Mesendoderm (in vitro differentiated cells): Measurements from ENCODE around the gene C1QTNF4.

ENCODE experiments used
- DNase-seq: peaks from one replicate; pipeline ENCODE4 v3.0.0; 2013
- H2AK5ac ChIP-seq: 2 replicates; pipeline ENCODE4 v1.6.1; 2013; ENCODE audit warnings: low read length, inconsistent platforms
- H2BK120ac ChIP-seq: 2 replicates; pipeline ENCODE4 v1.6.1; 2013; ENCODE audit warnings: low read depth, mild to moderate bottlenecking, low read length, moderate library complexity, mixed read lengths
- H2BK15ac ChIP-seq: replicated peaks from 2 replicates; pipeline ENCODE4 v1.6.1; 2013; ENCODE audit warnings: low read depth, mild to moderate bottlenecking, moderate library complexity
- H2BK5ac ChIP-seq: 2 replicates; pipeline ENCODE4 v1.6.1; 2013; ENCODE audit warnings: low read length, inconsistent platforms
- H3K18ac ChIP-seq: 2 replicates; pipeline ENCODE4 v1.6.1; 2013; ENCODE audit warnings: mild to moderate bottlenecking, low read length, mixed read lengths
- H3K23ac ChIP-seq: one replicate; pipeline ENCODE4 v1.6.1; 2013; ENCODE audit warnings: low read length
- H3K27ac ChIP-seq: 2 replicates; pipeline ENCODE4 v1.5.1; 2013; ENCODE audit warnings: low read depth, mild to moderate bottlenecking, inconsistent platforms, low read length, moderate library complexity
- H3K27me3 ChIP-seq: 2 replicates; pipeline ENCODE4 v1.6.1; 2013; ENCODE audit warnings: low read length, control low read depth, mild to moderate bottlenecking, inconsistent platforms; ENCODE audit not compliant: insufficient read depth, poor library complexity
- H3K36me3 ChIP-seq: 2 replicates; pipeline ENCODE4 v1.6.1; 2013; ENCODE audit warnings: low read length, inconsistent platforms; ENCODE audit not compliant: control insufficient read depth, insufficient read depth
- H3K4ac ChIP-seq: one replicate; pipeline ENCODE4 v1.6.1; 2013; ENCODE audit warnings: low read depth, mild to moderate bottlenecking, low read length, moderate library complexity
- H3K4me1 ChIP-seq: 2 replicates; pipeline ENCODE4 v1.6.1; 2013; ENCODE audit warnings: low read depth, low read length, inconsistent platforms; ENCODE audit not compliant: control insufficient read depth
- H3K4me2 ChIP-seq: 2 replicates; pipeline ENCODE4 v1.6.1; 2013; ENCODE audit warnings: low read length
- H3K4me3 ChIP-seq: 2 replicates; pipeline ENCODE4 v1.5.1; 2013; ENCODE audit warnings: mild to moderate bottlenecking, low read length
- H3K56ac ChIP-seq: one replicate; pipeline ENCODE4 v1.6.1; 2013; ENCODE audit warnings: low read length
- H3K79me1 ChIP-seq: 2 replicates; pipeline ENCODE4 v1.6.1; 2013; ENCODE audit warnings: low read length, inconsistent platforms
- H3K79me2 ChIP-seq: 2 replicates; pipeline ENCODE4 v1.6.1; 2013; ENCODE audit warnings: mild to moderate bottlenecking, low read length; ENCODE audit not compliant: control insufficient read depth, insufficient read depth
- H3K9ac ChIP-seq: 2 replicates; pipeline ENCODE4 v1.6.1; 2013; ENCODE audit warnings: low read length, inconsistent platforms
- H4K5ac ChIP-seq: one replicate; pipeline ENCODE4 v1.6.1; 2013; ENCODE audit warnings: low read length
- H4K8ac ChIP-seq: one replicate; pipeline ENCODE4 v1.6.1; 2013; ENCODE audit warnings: low read depth, mild to moderate bottlenecking, control low read depth, low read length, moderate library complexity
- WGBS: extraction: QIAGEN DNeasy Blood & Tissue Kit; methylation state at CpG from one replicate; pipeline ENCODE4 v1.1.7; 2013; ENCODE audit warnings: low lambda C conversion rate, missing lambda C conversion rate; ENCODE audit not compliant: insufficient coverage; ENCODE audit errors: extremely low coverage; 5-methylcytosine and 5-hydroxymethylcytosine counted together

C1QTNF4 gene

GRCh38 chr11:47592251-47592650 lies 2.0 kb downstream of the C1QTNF4 start:
- no peak overlapping the region for H3K56ac ChIP-seq
- no peak overlapping the region for H4K8ac ChIP-seq
- H2AK5ac ChIP-seq, result no peak overlapping the region
- no peaks in the 10 kb centered on the region for H3K36me3 ChIP-seq
- no peak overlapping the region for H3K27ac ChIP-seq
- no peak overlapping the region for H2BK5ac ChIP-seq
- no peak overlapping the region for H3K4ac ChIP-seq
- peaks cover 2% of the 10 kb centered on the region for H3K4me1 ChIP-seq
- H3K79me1 ChIP-seq, result no peaks in the 10 kb centered on the region
- no peak overlapping the region for H3K4me2 ChIP-seq
- H3K18ac ChIP-seq, result no peak overlapping the region
- no peak overlapping the region for H4K5ac ChIP-seq
- H2BK120ac ChIP-seq, result no peak overlapping the region
- H2BK15ac ChIP-seq, result no peak overlapping the region
- no peak overlapping the region for H3K23ac ChIP-seq
- peaks cover 16% of the 10 kb centered on the region for H3K27me3 ChIP-seq
- H3K79me2 ChIP-seq, result no peaks in the 10 kb centered on the region
- no CpG with 5 or more reads among the region's 4 CpGs for WGBS
- H3K4me3 ChIP-seq, result no peak overlapping the region
- no peak for DNase-seq
- no peak overlapping the region for H3K9ac ChIP-seq

GRCh38 chr11:47591764-47592163 lies 2.4 kb downstream of the C1QTNF4 start:
- Histone ChIP-seq H3K27ac (no peak overlapping the region), H3K23ac (peak overlapping the region; percentile 80), H3K18ac (no peak overlapping the region), H3K36me3 (no peaks in the 10 kb centered on the region), H2BK5ac (no peak overlapping the region), H3K9ac (peak overlapping the region; percentile 21), H4K5ac (no peak overlapping the region), H3K4me2 (no peak overlapping the region), H4K8ac (no peak overlapping the region), H2BK120ac (no peak overlapping the region), H3K79me2 (no peaks in the 10 kb centered on the region), H3K56ac (peak overlapping the region; percentile 1), H2AK5ac (no peak overlapping the region), H3K27me3 (peaks cover 16% of the 10 kb centered on the region), H3K4me3 (no peak overlapping the region), H3K79me1 (no peaks in the 10 kb centered on the region), H2BK15ac (no peak overlapping the region), H3K4me1 (peaks cover 2% of the 10 kb centered on the region), H3K4ac (no peak overlapping the region)
- peak; percentile 36 for DNase-seq
- no CpG with 5 or more reads among the region's 7 CpGs for WGBS

- H2AK5ac ChIP-seq, result no peak overlapping the region
- no CpG with 5 or more reads among the region's 122 CpGs for WGBS
- H3K56ac ChIP-seq, result no peak overlapping the region
Measured at GRCh38 chr11:47589977-47590861, 4.0 kb downstream of the C1QTNF4 start.

GRCh38 chr11:47589584-47589976 lies 4.6 kb downstream of the C1QTNF4 start:
- H3K79me2 ChIP-seq, result no peaks in the 10 kb centered on the region
- H3K56ac ChIP-seq, result no peak overlapping the region
- H2BK120ac ChIP-seq, result no peak overlapping the region
- no peak overlapping the region for H2BK5ac ChIP-seq
- H3K9ac ChIP-seq, result no peak overlapping the region
- DNase-seq, result no peak
- H2AK5ac ChIP-seq, result no peak overlapping the region
- no peak overlapping the region for H4K8ac ChIP-seq
- no peaks in the 10 kb centered on the region for H3K79me1 ChIP-seq
- WGBS, result no CpG with 5 or more reads among the region's 51 CpGs
- no peak overlapping the region for H3K23ac ChIP-seq
- no peak overlapping the region for H3K27ac ChIP-seq
- no peaks in the 10 kb centered on the region for H3K36me3 ChIP-seq
- peaks cover 2% of the 10 kb centered on the region for H3K4me1 ChIP-seq
- no peak overlapping the region for H3K18ac ChIP-seq
- H3K4ac ChIP-seq, result no peak overlapping the region
- H3K27me3 ChIP-seq, result peaks cover 16% of the 10 kb centered on the region
- no peak overlapping the region for H4K5ac ChIP-seq
- no peak overlapping the region for H3K4me3 ChIP-seq
- no peak overlapping the region for H2BK15ac ChIP-seq
- no peak overlapping the region for H3K4me2 ChIP-seq

More at GRCh38 chr11:47589977-47590861, 4.0 kb downstream of the C1QTNF4 start:
- H3K79me1 ChIP-seq, result no peaks in the 10 kb centered on the region
- H3K18ac ChIP-seq, result no peak overlapping the region
- no peak overlapping the region for H2BK5ac ChIP-seq
- H3K27ac ChIP-seq, result no peak overlapping the region
- no peak for DNase-seq
- H3K23ac ChIP-seq, result no peak overlapping the region
- H3K4me2 ChIP-seq, result no peak overlapping the region
- no peaks in the 10 kb centered on the region for H3K79me2 ChIP-seq
- no peaks in the 10 kb centered on the region for H3K36me3 ChIP-seq
- H3K4me1 ChIP-seq, result peaks cover 2% of the 10 kb centered on the region
- H3K27me3 ChIP-seq, result peaks cover 16% of the 10 kb centered on the region
- H2BK120ac ChIP-seq, result no peak overlapping the region
- H3K9ac ChIP-seq, result no peak overlapping the region
- no peak overlapping the region for H2BK15ac ChIP-seq
- no peak overlapping the region for H4K5ac ChIP-seq
- no peak overlapping the region for H4K8ac ChIP-seq
- H3K4me3 ChIP-seq, result no peak overlapping the region
- H3K4ac ChIP-seq, result no peak overlapping the region

GRCh38 chr11:47589118-47589517 lies 5.1 kb downstream of the C1QTNF4 start:
- Histone ChIP-seq H2BK15ac (no peak overlapping the region), H3K56ac (no peak overlapping the region), H3K23ac (no peak overlapping the region), H2BK120ac (no peak overlapping the region), H3K4me1 (peaks cover 2% of the 10 kb centered on the region), H3K9ac (no peak overlapping the region), H3K4me3 (no peak overlapping the region), H3K79me1 (no peaks in the 10 kb centered on the region), H3K18ac (no peak overlapping the region), H2BK5ac (no peak overlapping the region), H4K5ac (no peak overlapping the region), H3K4me2 (no peak overlapping the region), H3K27me3 (peaks cover 16% of the 10 kb centered on the region), H2AK5ac (no peak overlapping the region), H3K4ac (no peak overlapping the region), H3K27ac (no peak overlapping the region), H3K79me2 (no peaks in the 10 kb centered on the region), H3K36me3 (no peaks in the 10 kb centered on the region), H4K8ac (no peak overlapping the region)
- no CpG with 5 or more reads among the region's 11 CpGs for WGBS
- no peak for DNase-seq
